Fibroblast of villous mesenchyme (primary cell): ENCODE results near the gene CPNE7. TPM values are rescaled to one million over a fixed set of nuclear protein-coding genes. Genes with fewer than 3 reads are reported as not detected.

Experiments used
- DNase-seq: peaks from one replicate; pipeline ENCODE4 v3.0.0-alpha.2; 2010; ENCODE audit warnings: low read depth
- H3K4me3 ChIP-seq: 2 replicates; pipeline ENCODE4 v1.5.1; 2011; ENCODE audit warnings: low read depth, mild to moderate bottlenecking, low read length
- total RNA-seq: library from RNA; depleted of rRNA; stranded (reverse); fragments of >200 nt; gene quantifications from 2 replicates; pipeline ENCODE4 v1.2.3, GENCODE V29; 2012
- TF ChIP-seq, protein P1 (sequence below): IDR thresholded peaks from 2 replicates; pipeline ENCODE4 v1.5.1; 2012; ENCODE audit warnings: low read depth, mild to moderate bottlenecking, low read length; ENCODE audit not compliant: insufficient read depth

The CPNE7 gene
- total RNA-seq, 1 donor, result 9.5 TPM

GRCh38 chr16:89545044-89545830 is 30.3 kb upstream of the CPNE7 start:
- TF ChIP-seq, protein P1, sequence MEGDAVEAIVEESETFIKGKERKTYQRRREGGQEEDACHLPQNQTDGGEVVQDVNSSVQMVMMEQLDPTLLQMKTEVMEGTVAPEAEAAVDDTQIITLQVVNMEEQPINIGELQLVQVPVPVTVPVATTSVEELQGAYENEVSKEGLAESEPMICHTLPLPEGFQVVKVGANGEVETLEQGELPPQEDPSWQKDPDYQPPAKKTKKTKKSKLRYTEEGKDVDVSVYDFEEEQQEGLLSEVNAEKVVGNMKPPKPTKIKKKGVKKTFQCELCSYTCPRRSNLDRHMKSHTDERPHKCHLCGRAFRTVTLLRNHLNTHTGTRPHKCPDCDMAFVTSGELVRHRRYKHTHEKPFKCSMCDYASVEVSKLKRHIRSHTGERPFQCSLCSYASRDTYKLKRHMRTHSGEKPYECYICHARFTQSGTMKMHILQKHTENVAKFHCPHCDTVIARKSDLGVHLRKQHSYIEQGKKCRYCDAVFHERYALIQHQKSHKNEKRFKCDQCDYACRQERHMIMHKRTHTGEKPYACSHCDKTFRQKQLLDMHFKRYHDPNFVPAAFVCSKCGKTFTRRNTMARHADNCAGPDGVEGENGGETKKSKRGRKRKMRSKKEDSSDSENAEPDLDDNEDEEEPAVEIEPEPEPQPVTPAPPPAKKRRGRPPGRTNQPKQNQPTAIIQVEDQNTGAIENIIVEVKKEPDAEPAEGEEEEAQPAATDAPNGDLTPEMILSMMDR, result no peak
- DNase-seq, result no peak
- no peak overlapping the region for H3K4me3 ChIP-seq

DNA sequence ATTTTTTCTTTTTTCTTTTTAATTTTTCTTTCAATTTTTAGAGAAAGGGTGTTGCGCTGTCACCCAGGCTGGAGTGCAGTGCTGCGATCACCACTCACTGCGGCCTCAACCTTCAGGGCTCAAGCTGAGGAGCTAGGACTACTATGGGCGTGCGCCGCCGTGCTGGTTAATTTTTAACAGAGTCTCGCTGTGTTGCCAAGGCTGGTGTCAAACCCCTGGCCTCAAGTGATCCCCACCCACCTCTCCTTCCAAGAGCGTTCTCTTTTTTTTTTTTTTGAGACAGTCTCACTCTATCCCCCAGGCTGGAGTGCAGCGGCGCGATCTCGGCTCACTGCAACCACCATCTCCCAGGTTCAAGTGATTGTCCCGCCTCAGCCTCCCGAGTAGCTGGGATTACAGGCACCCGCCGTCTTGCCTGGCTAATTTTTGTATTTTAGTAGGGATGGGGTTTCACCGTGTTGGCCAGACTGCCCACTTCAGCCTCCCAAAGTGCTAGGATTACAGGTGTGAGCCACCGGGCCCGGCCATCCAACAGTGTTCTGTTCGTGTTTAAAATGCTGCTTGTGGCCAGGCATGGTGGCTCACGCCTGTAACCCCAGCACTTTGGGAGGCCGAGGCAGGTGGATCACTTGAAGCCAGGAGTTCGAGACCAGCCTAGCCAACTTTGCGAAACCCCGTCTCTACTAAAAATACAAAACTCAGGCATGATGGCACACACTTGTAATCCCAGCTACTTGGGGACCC is 29.6 kb upstream of the CPNE7 start:
- no peak overlapping the region for H3K4me3 ChIP-seq
- DNase-seq, result no peak
- TF ChIP-seq, protein P1, result no peak

DNA sequence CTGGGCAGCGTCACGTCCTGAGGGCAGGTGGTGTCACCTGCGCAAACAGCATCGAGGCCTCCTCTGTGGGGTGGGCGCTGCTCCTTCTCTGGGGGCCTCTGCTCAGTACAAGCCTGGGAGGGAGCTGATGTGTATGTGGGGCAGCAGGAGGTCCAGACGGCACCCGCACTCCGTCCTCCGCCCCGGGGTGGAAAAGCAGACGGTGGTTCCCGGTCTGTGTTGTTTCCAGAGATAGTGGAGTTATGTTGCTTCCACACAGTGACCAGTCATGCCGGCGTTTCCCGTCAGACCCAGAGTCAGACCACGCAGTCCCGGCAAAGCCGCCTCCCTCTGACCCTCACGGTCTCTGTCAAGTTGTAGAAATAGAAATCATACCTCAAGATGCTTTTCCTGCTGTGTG is 28.8 kb upstream of the CPNE7 start:
- no peak overlapping the region for H3K4me3 ChIP-seq
- TF ChIP-seq, protein P1, result no peak

GRCh38 chr16:89547291-89547690 is 28.3 kb upstream of the CPNE7 start:
- DNase-seq, result no peak
- H3K4me3 ChIP-seq, result no peak overlapping the region
- TF ChIP-seq, protein P1, result no peak

More for the DNA sequence above, 28.8 kb upstream of the CPNE7 start:
- DNase-seq, result no peak

GRCh38 chr16:89547860-89548259 is 27.7 kb upstream of the CPNE7 start:
- TF ChIP-seq, protein P1, result no peak
- no peak overlapping the region for H3K4me3 ChIP-seq
- DNase-seq, result no peak

DNA sequence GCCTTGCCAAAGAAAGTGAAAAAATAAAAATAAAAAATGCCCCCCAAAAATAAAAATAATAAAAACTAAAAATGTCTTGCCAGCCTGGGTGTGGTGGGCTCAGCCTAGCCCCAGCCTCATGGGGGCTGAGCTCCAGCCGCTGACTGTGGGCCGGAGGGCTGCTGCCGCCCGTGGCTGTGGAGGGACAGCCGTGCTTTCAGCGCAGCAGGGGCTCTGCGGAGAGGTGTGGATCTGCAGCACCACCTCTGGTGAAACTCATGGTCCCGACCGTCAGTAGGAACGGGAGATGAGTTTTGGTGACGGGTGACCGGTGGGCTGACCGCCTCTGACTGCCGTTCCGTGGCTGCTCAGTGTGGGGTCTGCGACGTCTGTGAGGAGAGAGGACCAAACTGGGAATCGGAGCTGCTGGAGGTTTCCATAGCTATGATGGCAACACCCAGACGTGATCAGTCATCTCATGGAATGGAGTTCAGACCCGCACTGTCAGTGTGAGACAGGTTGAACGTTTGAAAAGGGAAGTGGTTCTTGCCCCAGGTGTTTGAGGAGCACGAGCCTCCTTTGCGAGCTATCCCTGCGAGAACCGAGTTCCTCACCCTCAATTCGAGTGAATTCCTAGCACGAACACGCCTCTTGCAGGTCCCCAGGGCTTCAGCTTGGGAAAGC is 27.1 kb upstream of the CPNE7 start:
- H3K4me3 ChIP-seq, result no peak overlapping the region
- DNase-seq, result no peak
- TF ChIP-seq, protein P1, result no peak
